C4-2B (cell line): ENCODE measurements around the gene CENPM.

Experiments used
- CTCF ChIP-seq: fragments of 450-650 bp; conservative IDR thresholded peaks from 2 replicates; pipeline ENCODE4 v1.5.1; 2017; ENCODE audit warnings: mild to moderate bottlenecking
- ZFX ChIP-seq: fragments of 450-650 bp; IDR thresholded peaks from 2 replicates; pipeline ENCODE4 v1.6.1; 2017

DNA sequence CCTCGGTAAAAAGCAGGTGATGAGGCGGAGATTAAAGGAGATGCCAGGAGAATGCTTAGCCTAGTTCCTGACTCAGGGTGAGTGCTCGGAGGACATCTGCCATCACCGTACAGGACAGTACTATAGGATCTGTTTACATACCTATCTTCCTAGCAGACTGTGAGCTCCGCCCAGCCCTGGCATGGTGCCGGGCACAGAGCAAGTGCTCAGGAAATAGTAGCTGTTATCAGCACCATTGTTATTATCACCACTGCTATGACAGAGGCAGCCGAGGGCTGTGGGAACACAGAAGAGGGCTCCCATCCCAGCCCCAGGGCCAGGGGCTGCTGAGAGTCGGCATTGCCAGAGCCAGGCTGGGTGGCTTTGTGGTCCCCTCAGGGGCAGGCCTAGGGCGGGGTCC lies 21.6 kb upstream of the CENPM start:
- TF ChIP-seq CTCF (no peak), ZFX (no peak)
